Hepatocyte (in vitro differentiated cells): ENCODE data around the gene GALNT14. TPM values are rescaled to one million over a fixed set of nuclear protein-coding genes. Genes with fewer than 3 reads are reported as not detected.

Experiments
- DNase-seq: peaks from one replicate; pipeline ENCODE4 v3.0.0-alpha.2; 2016; ENCODE audit warnings: low spot score
- H2AFZ ChIP-seq: fragments of 200-600 bp; sonication (generic); 2 replicates; pipeline ENCODE4 v1.6.0; 2016; ENCODE audit warnings: antibody characterized with exemption, mild to moderate bottlenecking
- H3K27ac ChIP-seq: fragments of 200-600 bp; sonication (generic); 2 replicates; pipeline ENCODE4 v1.5.1; 2016; ENCODE audit warnings: mild to moderate bottlenecking
- H3K27me3 ChIP-seq: fragments of 200-600 bp; sonication (generic); 2 replicates; pipeline ENCODE4 v1.6.1; 2016
- H3K36me3 ChIP-seq: fragments of 200-600 bp; sonication (generic); replicated peaks from 2 replicates; pipeline ENCODE4 v1.5.1; 2016; ENCODE audit warnings: low read depth; ENCODE audit not compliant: insufficient read depth
- H3K4me1 ChIP-seq: fragments of 200-600 bp; sonication (generic); 2 replicates; pipeline ENCODE4 v1.5.1; 2016; ENCODE audit warnings: mild to moderate bottlenecking, moderate library complexity; ENCODE audit not compliant: insufficient read depth
- H3K4me2 ChIP-seq: fragments of 200-600 bp; sonication (generic); 2 replicates; pipeline ENCODE4 v1.6.0; 2016
- H3K4me3 ChIP-seq: fragments of 200-600 bp; sonication (generic); 2 replicates; pipeline ENCODE4 v1.5.1; 2016; ENCODE audit warnings: mild to moderate bottlenecking
- H3K79me2 ChIP-seq: fragments of 200-600 bp; sonication (generic); 2 replicates; pipeline ENCODE4 v1.6.0; 2017; ENCODE audit warnings: mild to moderate bottlenecking
- H3K9me2 ChIP-seq: fragments of 200-600 bp; sonication (generic); replicated peaks from 2 replicates; pipeline ENCODE4 v1.6.0; 2017; ENCODE audit warnings: mild to moderate bottlenecking; ENCODE audit not compliant: insufficient read depth
- H3K9me3 ChIP-seq: fragments of 200-600 bp; sonication (generic); 2 replicates; pipeline ENCODE4 v1.5.1; 2016; ENCODE audit warnings: low read depth, mild to moderate bottlenecking
- H4K20me1 ChIP-seq: fragments of 200-600 bp; sonication (generic); 2 replicates; pipeline ENCODE4 v1.6.0; 2016; ENCODE audit warnings: mild to moderate bottlenecking; ENCODE audit not compliant: insufficient read depth, poor library complexity, severe bottlenecking
- CTCF ChIP-seq: fragments of 200-600 bp; sonication (generic); IDR thresholded peaks from 2 replicates; pipeline ENCODE4 v1.5.1; 2016; ENCODE audit warnings: antibody characterized with exemption, mild to moderate bottlenecking; ENCODE audit not compliant: poor library complexity
- EZH2 ChIP-seq: fragments of 200-600 bp; sonication (generic); IDR thresholded peaks from 2 replicates; pipeline ENCODE4 v1.6.1; 2016; ENCODE audit warnings: antibody characterized with exemption, mild to moderate bottlenecking, borderline replicate concordance
- EZH2phosphoT487 ChIP-seq: fragments of 200-600 bp; sonication (generic); IDR thresholded peaks from one replicate; pipeline ENCODE4 v1.6.1; 2018; ENCODE audit warnings: antibody characterized with exemption, mild to moderate bottlenecking, low read depth, moderate library complexity; ENCODE audit not compliant: unreplicated experiment, severe bottlenecking
- WGBS: methylation state at CpG from one replicate; pipeline ENCODE4 v1.1.6; 2016; ENCODE audit warnings: low lambda C conversion rate; ENCODE audit errors: missing lambda C conversion rate; 5-methylcytosine and 5-hydroxymethylcytosine counted together
- polyA plus RNA-seq: library from polyadenylated mRNA; unstranded; fragments of >200 nt; fragmentation: Nextera tagmentation; extraction: Ambion mirVana; gene quantifications from 2 replicates; pipeline ENCODE4 v1.2.1, GENCODE V29; 2016
- total RNA-seq: library from RNA; depleted of rRNA; stranded (reverse); fragments of >200 nt; gene quantifications from 2 replicates; pipeline ENCODE4 v1.2.3, GENCODE V29; 2014

Gene GALNT14
- total and polyA plus RNA-seq, 2 experiments from 2014 or later = 2.2 to 2.9 TPM

GRCh38 chr2:31079665-31080064 lies 58.6 kb downstream of the GALNT14 start:
- DNase-seq = no peak
- no peak overlapping the region for H3K27ac ChIP-seq
- H2AFZ ChIP-seq = no peak overlapping the region
- H3K4me3 ChIP-seq = no peak overlapping the region
- no peaks in the 10 kb centered on the region for H4K20me1 ChIP-seq
- TF ChIP-seq EZH2 (no peak), CTCF (peak; percentile 8), EZH2phosphoT487 (no peak)
- no peak overlapping the region for H3K4me2 ChIP-seq
- whole genome bisulfite sequencing = 67% methylated on average over 5 of the region's 5 CpGs
- H3K27me3 ChIP-seq = no peaks in the 10 kb centered on the region
- H3K9me3 ChIP-seq = no peaks in the 10 kb centered on the region
- no peaks in the 10 kb centered on the region for H3K36me3 ChIP-seq
- H3K4me1 ChIP-seq = peaks cover 4% of the 10 kb centered on the region
- no peaks in the 10 kb centered on the region for H3K9me2 ChIP-seq
- no peaks in the 10 kb centered on the region for H3K79me2 ChIP-seq

GRCh38 chr2:31078579-31079105 lies 59.6 kb downstream of the GALNT14 start:
- Histone ChIP-seq H4K20me1 (no peaks in the 10 kb centered on the region), H3K4me2 (no peak overlapping the region), H3K27ac (no peak overlapping the region), H3K9me2 (no peaks in the 10 kb centered on the region), H3K79me2 (no peaks in the 10 kb centered on the region), H3K9me3 (no peaks in the 10 kb centered on the region), H3K4me3 (no peak overlapping the region), H3K36me3 (no peaks in the 10 kb centered on the region), H2AFZ (no peak overlapping the region), H3K27me3 (no peaks in the 10 kb centered on the region), H3K4me1 (no peaks in the 10 kb centered on the region)
- DNase-seq = no peak
- 80% methylated on average over 6 of the region's 6 CpGs for WGBS
- TF ChIP-seq EZH2 (no peak), CTCF (no peak), EZH2phosphoT487 (no peak)

- Histone ChIP-seq H4K20me1 (no peaks in the 10 kb centered on the region), H3K4me2 (no peak overlapping the region), H3K27ac (no peak overlapping the region), H2AFZ (no peak overlapping the region), H3K79me2 (no peaks in the 10 kb centered on the region), H3K9me3 (no peaks in the 10 kb centered on the region), H3K4me3 (no peak overlapping the region), H3K36me3 (no peaks in the 10 kb centered on the region), H3K4me1 (no peaks in the 10 kb centered on the region), H3K9me2 (no peaks in the 10 kb centered on the region), H3K27me3 (no peaks in the 10 kb centered on the region)
- no peak for DNase-seq
- WGBS = 90% methylated on average over 4 of the region's 4 CpGs
- TF ChIP-seq EZH2 = no peak
- TF ChIP-seq CTCF = no peak
- no peak for TF ChIP-seq EZH2phosphoT487
Measured at GRCh38 chr2:31078011-31078410, 60.2 kb downstream of the GALNT14 start.
